Subcutaneous adipose tissue (tissue), 4 donors: ENCODE measurements around the gene GPC3. TPM values are rescaled to one million over a fixed set of nuclear protein-coding genes. Genes with fewer than 3 reads are reported as not detected.

Experiments
- total RNA-seq, 4 donors: library from RNA; depleted of rRNA; stranded (reverse); fragments of >200 nt; gene quantifications; one replicate each; pipeline ENCODE4 v1.1.0, GENCODE V29; 2016
- TF ChIP-seq, protein P1 (sequence below): fragments of 450-650 bp; IDR thresholded peaks from one replicate; pipeline ENCODE4 v1.5.1; 2016; ENCODE audit warnings: low read depth, mild to moderate bottlenecking, control low read depth, antibody characterized with exemption, moderate library complexity

The GPC3 gene
- total RNA-seq, 4 donors from 2014 or later: 61.8 to 142 (median 84.5) TPM

DNA sequence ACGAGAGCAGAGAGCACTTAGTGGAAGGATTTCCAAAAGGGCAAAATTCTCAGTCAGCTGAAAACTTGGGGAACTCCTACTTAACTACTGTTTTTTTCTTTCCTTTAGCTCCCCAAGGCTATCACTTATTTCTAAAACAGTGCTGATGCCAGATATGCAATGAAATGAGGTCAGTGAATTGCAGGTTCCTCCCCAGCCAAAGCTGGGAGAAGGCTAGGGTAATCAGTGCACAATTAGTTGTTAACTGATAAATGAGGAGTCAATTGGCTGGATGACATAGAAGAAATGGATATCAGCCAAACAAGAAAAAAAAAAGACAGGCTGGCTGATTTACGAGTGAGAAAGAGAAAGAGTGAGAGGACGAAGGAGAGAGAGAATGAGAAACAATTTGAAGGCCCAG, 195.6 kb downstream of the GPC3 start:
- TF ChIP-seq, protein P1, sequence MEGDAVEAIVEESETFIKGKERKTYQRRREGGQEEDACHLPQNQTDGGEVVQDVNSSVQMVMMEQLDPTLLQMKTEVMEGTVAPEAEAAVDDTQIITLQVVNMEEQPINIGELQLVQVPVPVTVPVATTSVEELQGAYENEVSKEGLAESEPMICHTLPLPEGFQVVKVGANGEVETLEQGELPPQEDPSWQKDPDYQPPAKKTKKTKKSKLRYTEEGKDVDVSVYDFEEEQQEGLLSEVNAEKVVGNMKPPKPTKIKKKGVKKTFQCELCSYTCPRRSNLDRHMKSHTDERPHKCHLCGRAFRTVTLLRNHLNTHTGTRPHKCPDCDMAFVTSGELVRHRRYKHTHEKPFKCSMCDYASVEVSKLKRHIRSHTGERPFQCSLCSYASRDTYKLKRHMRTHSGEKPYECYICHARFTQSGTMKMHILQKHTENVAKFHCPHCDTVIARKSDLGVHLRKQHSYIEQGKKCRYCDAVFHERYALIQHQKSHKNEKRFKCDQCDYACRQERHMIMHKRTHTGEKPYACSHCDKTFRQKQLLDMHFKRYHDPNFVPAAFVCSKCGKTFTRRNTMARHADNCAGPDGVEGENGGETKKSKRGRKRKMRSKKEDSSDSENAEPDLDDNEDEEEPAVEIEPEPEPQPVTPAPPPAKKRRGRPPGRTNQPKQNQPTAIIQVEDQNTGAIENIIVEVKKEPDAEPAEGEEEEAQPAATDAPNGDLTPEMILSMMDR: no peak

DNA sequence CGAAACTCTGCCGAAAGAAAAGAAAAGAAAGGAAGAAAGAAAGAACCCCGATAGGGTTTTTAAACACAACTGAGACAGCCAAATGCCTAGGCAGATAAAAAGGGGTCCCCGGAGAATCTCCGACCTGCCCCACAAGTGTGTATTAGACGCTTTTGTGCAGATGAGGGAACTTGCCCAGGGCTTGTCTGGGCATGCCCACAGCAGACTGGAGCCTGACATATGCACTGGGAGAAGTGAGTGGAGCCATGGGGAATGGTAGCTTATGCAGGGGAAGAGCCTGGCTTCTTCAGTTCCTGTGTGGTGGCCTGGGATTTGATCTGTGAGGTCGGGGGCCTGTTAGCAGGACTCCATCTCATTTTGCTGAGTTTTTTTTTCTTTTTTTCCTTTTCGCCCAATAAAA, 199.0 kb downstream of the GPC3 start:
- TF ChIP-seq, protein P1: no peak

DNA sequence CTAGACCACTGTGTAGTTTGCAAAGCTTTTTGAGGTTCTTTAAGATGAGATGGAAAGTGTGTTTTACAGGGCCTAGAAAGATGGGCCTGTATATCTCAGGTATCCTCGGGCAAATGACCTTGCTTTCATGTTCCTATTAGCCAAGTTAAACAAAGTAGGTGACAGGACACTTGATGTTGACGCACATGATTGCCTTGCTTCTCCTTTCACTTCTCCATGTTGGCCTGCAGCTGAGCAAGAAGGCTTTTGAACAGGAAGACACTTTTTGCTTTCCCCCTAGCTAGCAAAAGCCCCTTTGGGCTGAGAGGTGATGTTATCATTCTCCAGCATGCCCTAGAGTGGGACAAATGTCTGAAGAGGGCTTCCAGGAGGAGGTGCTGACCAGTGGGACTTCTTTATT, 202.1 kb downstream of the GPC3 start:
- TF ChIP-seq, protein P1: no peak

DNA sequence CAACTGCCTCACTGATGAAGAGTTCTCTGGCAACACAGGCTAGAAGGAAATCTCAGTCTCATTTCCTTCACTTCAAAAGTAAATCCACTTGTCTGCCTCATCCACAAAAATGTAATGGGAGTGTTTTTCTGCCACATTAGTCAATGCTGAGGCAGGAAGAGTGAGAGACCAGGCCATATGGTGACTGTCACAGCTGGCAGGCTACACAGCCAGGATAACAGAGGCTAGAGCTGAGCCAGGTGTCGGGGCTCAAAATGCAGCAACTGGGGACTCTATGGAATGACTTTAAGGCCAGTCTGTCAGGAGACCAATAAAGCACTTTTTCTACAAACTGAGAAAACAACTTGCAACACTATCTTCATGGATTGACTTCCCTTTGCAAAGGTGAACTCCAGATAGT, 204.2 kb downstream of the GPC3 start:
- TF ChIP-seq, protein P1: no peak

DNA sequence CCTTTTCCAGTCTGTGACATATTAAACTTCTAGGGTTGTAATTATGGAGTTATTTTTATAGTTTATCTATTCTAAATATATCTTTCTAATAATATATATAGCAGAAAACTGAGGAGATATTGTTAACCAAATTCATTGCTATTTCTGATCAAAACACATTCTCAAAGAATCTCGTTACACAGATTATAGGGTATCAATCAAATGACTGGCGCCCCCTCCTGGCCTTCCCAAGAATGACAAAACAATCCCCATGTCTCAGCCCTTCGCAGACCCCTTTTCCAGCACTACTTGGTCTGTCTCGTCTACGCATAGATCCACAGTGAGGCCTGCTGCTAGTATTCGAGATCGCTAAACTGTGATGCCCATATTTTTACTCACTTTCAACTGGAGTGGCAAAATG, 209.3 kb downstream of the GPC3 start:
- TF ChIP-seq, protein P1: no peak

DNA sequence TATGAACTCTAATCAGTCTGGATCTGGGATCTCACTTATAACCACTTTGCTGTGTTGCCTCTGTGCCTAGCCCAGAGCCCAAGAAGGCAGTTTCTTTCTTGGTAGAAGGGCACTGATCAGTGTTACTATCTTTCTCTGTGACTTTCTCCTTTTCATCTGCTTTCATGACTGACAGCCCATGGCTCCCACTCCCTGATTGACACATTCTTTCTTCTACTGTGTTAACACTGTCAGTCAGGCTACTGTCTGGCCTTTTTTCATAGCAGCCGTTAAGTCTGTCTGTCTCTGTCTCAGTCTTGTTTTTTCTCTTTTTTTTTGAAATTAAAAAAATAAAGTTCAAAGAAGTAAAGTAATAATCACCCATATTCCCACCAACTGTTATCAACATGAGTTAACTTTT, 210.6 kb downstream of the GPC3 start:
- TF ChIP-seq, protein P1: no peak

DNA sequence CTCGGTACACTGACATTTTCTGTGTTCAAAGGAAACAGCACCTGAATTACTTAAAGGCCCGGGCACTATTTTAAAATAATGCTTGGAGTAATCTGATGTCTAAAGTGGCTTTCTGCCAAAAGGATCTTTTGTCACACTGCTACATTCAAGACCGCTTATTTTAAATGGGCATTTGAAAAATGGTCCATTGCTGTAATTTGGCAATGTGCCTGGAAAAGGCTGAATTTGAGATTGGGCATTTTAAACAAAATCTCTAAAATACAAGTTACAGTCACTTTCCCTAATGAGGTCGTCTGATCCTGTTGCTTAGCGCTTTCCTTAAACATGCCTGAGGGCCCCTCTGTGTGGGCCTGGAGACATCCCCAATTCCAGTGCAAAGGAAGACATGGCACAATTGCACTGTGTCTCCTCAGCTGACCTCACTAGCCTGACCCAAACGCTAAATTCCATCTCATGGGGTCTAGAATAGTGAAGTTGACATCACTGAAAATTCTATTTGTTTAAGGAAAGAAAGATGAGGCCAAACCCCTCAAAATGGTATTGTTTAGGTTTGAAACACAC, 214.2 kb downstream of the GPC3 start:
- TF ChIP-seq, protein P1: no peak
